GM19324 (cell line): ENCODE measurements around the gene CCL2.

ENCODE experiments used
- ATAC-seq: cut with Tn5 transposase; IDR thresholded peaks from one replicate; pipeline ENCODE4 v1.9.1; 2021; ENCODE audit warnings: mild to moderate bottlenecking, moderate library complexity; ENCODE audit not compliant: unreplicated experiment, low FRiP score

The CCL2 gene

GRCh38 chr17:34260861-34261260 is 5.8 kb downstream of the CCL2 start:
- no peak for ATAC-seq

- no peak for ATAC-seq
Observed at GRCh38 chr17:34261568-34262337, 6.7 kb downstream of the CCL2 start.

GRCh38 chr17:34265711-34266110 is 10.6 kb downstream of the CCL2 start:
- no peak for ATAC-seq

GRCh38 chr17:34269969-34270368 is 14.9 kb downstream of the CCL2 start, which contains the start of gene CCL7:
Gene CCL7, plus strand, starts transcription at chr17:34270221. Its CDS starts 70 bp downstream, at chr17:34270291.
- ATAC-seq: no peak

- ATAC-seq: no peak
Observed at GRCh38 chr17:34275881-34276280, 20.8 kb downstream of the CCL2 start.

GRCh38 chr17:34276826-34277225 is 21.7 kb downstream of the CCL2 start:
- ATAC-seq: no peak

- ATAC-seq: no peak
Observed at GRCh38 chr17:34283571-34283970, 28.5 kb downstream of the CCL2 start.

- no peak for ATAC-seq
Observed at GRCh38 chr17:34285286-34285792, 30.3 kb downstream of the CCL2 start, which contains the start of gene CCL11. Gene CCL11, plus strand, starts transcription at chr17:34285742. Its CDS starts 67 bp downstream, at chr17:34285809.

GRCh38 chr17:34287875-34288274 is 32.8 kb downstream of the CCL2 start:
- no peak for ATAC-seq

GRCh38 chr17:34290586-34290985 is 35.5 kb downstream of the CCL2 start:
- ATAC-seq: no peak

- ATAC-seq: no peak
Observed at GRCh38 chr17:34291721-34292348, 36.8 kb downstream of the CCL2 start.

- ATAC-seq: no peak
Observed at GRCh38 chr17:34299027-34299426, 43.9 kb downstream of the CCL2 start.

GRCh38 chr17:34299956-34300577 is 45.0 kb downstream of the CCL2 start:
- ATAC-seq: no peak

- no peak for ATAC-seq
Observed at GRCh38 chr17:34300652-34301370, 45.7 kb downstream of the CCL2 start.

GRCh38 chr17:34301986-34302385 is 46.9 kb downstream of the CCL2 start:
- ATAC-seq: no peak

GRCh38 chr17:34302636-34303035 is 47.6 kb downstream of the CCL2 start:
- ATAC-seq: no peak

- no peak for ATAC-seq
Observed at GRCh38 chr17:34303606-34304005, 48.5 kb downstream of the CCL2 start.

GRCh38 chr17:34305061-34305460 is 50.0 kb downstream of the CCL2 start:
- no peak for ATAC-seq

GRCh38 chr17:34305606-34306005 is 50.5 kb downstream of the CCL2 start:
- no peak for ATAC-seq

GRCh38 chr17:34306466-34306865 is 51.4 kb downstream of the CCL2 start:
- ATAC-seq: no peak
